ENCODE results near the gene SAMD8. TPM values are rescaled to one million over a fixed set of nuclear protein-coding genes. Genes with fewer than 3 reads are reported as not detected.
A peak's percentile ranks its signal among the peaks of the same experiment; 100 is the strongest.

The SAMD8 gene
- total RNA-seq, 2 experiments from 2014 or later, result 20.5 to 20.9 TPM

DNA sequence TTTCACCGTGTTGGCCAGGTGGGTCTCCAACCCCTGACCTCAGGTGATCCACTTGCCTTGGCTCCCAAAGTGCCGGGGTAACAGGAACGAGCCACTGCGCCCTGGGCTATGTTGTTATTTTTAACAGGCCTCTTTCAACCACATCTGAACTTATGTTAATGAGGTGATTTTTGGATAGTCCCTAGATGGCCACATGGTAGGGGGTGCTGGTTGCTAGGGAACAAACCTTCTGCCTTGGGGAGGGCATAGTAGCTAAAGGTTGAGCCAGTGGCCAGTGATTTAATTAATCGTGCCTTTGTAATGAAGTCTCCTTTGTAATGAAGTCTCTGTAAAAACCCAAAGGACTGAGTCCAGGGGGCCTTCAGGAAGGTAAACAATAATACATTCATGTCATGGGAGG lies 115.2 kb downstream of the SAMD8 start:
- H3K4me1 Mint-ChIP-seq, result peaks cover 59% of the 10 kb centered on the region
- intact Hi-C loops (cut with DNase I, micrococcal nuclease), result no loop called here
- H3K27ac Mint-ChIP-seq, result peak overlapping the region; percentile 70
- POLR2A ChIA-PET, result interaction anchor here (1.2 kb wide), 1 partner anchor 9 kb away, joined by 5 read pairs; no protein-coding TSS in a partner anchor
- CTCF ChIA-PET, result interaction anchor here (0.7 to 3.0 kb wide), 3 partner anchors 11 to 657 kb away, joined by 3 to 11 read pairs (median 9); partner anchors contain the start of gene VDAC2
- peaks cover 58% of the 10 kb centered on the region for H3K36me3 Mint-ChIP-seq (ENCODE audit: low read depth)
- DNase-seq, result no peak
- no peak for ATAC-seq
- H3K4me3 Mint-ChIP-seq, result no peak overlapping the region
- H3K27me3 Mint-ChIP-seq, result no peaks in the 10 kb centered on the region
- H3K9me3 Mint-ChIP-seq (ENCODE audit: low read depth), result no peaks in the 10 kb centered on the region

DNA sequence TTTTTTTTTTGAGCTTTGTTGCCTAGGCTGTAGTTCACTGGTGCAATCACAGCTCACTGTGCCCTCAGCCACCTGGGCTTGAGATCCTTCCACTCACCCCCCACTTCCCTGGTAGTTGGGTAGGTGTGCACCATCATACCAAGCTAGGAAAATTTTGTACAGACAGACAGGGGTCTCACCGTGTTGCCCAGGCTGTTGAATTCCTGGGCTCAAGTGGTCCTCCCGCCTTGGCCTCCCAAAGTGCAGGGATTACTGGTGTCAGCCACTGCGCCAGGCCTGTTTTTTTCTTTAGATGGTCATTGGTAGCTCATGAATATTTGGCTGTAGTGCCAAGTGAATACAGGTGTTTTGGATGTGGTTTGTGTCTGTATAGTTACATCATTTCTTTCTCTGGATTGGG lies 116.8 kb downstream of the SAMD8 start:
- H3K27me3 Mint-ChIP-seq, result no peaks in the 10 kb centered on the region
- no peaks in the 10 kb centered on the region for H3K9me3 Mint-ChIP-seq (ENCODE audit: low read depth)
- H3K4me3 Mint-ChIP-seq, result no peak overlapping the region
- peaks cover 62% of the 10 kb centered on the region for H3K36me3 Mint-ChIP-seq (ENCODE audit: low read depth)
- peak overlapping the region; percentile 69 for H3K27ac Mint-ChIP-seq
- H3K4me1 Mint-ChIP-seq, result peaks cover 59% of the 10 kb centered on the region
- ATAC-seq (no peak), DNase-seq (no peak)
- CTCF ChIA-PET, result interaction anchor here (1.2 to 10.5 kb wide), 2 partner anchors 19 to 82 kb away, joined by 3 to 129 read pairs; partner anchors contain the start of gene VDAC2
- POLR2A ChIA-PET, result interaction anchor here (0.6 to 1.6 kb wide), 2 partner anchors 9 to 18 kb away, joined by 4 to 5 read pairs; no protein-coding TSS in a partner anchor
- intact Hi-C loops (cut with DNase I, micrococcal nuclease), result no loop called here

DNA sequence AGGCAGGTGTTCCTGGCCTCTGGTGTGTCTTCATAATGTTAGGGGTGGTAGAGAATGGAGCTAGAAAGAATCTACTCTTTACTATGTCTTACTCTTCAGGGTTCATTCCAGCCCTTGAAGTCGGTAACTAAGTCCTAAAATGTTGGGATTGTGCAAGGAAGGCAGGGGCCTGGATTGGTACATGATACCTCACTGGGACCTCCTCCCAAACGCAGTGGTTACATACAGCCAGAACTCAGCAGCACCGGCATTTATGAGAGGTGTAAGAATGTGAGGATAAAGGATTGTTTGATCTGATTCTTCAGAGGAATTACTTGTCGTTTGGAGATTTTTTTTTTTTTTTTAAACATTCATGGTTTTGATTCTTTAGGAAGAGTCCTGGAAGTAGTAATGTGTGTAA lies 117.4 kb downstream of the SAMD8 start:
- peaks cover 64% of the 10 kb centered on the region for H3K36me3 Mint-ChIP-seq (ENCODE audit: low read depth)

DNA sequence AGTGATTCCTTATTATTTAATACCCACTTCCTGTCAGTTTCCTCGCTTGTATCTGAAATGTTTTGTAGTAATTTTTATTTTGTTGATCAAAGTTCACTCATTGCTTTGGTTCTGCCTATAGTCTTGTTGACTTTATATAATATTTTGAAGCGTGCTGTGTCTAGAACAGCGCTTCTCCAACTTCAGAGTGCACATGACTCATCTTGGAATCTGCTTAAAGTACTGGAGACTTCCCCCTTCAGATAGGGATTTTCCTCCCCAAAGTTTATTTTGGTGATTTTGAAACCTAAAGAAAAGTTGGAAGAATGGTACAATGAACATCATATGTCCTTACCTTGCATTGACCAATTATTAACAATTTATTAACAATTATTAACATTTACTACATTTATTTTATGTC lies 118.5 kb downstream of the SAMD8 start:
- H3K9me3 Mint-ChIP-seq (ENCODE audit: low read depth), result no peaks in the 10 kb centered on the region
- H3K4me3 Mint-ChIP-seq, result no peak overlapping the region
- no peak for DNase-seq
- H3K4me1 Mint-ChIP-seq, result peaks cover 50% of the 10 kb centered on the region
- ChIA-PET CTCF (interaction anchor here (0.5 to 10.5 kb wide), 16 partner anchors 9 to 200 kb away, joined by 3 to 129 read pairs (median 4); partner anchors contain the start of gene VDAC2), POLR2A (interaction anchor here (1.0 to 3.3 kb wide), 3 partner anchors 19 to 42 kb away, joined by 4 to 18 read pairs (median 5); partner anchors contain the start of gene VDAC2)
- intact Hi-C loops (cut with DNase I, micrococcal nuclease), result loop anchor here (1.0 to 10.0 kb wide), 8 partner anchors 20 to 1443 kb away; partner anchors contain the start of genes VDAC2 (in 2 of the 2), ADK (in 1 of the 2), AP3M1 (in 1 of the 2) and VCL (in 1 of the 2)
- H3K36me3 Mint-ChIP-seq (ENCODE audit: low read depth), result peaks cover 55% of the 10 kb centered on the region
- H3K27me3 Mint-ChIP-seq, result no peaks in the 10 kb centered on the region
- H3K27ac Mint-ChIP-seq, result no peak overlapping the region
- ATAC-seq, result no peak

More for the DNA sequence above, 117.4 kb downstream of the SAMD8 start:
- ATAC-seq, result no peak
- Mint-ChIP-seq H3K9me3 (ENCODE audit: low read depth) (no peaks in the 10 kb centered on the region), H3K27ac (peak overlapping the region; percentile 69), H3K4me3 (no peak overlapping the region), H3K4me1 (peaks cover 60% of the 10 kb centered on the region), H3K27me3 (no peaks in the 10 kb centered on the region)
- intact Hi-C loops (cut with DNase I, micrococcal nuclease), result no loop called here
- ChIA-PET POLR2A (interaction anchor here (1.6 kb wide), 1 partner anchor 9 kb away, joined by 5 read pairs; no protein-coding TSS in a partner anchor), CTCF (interaction anchor here (0.8 to 10.5 kb wide), 4 partner anchors 19 to 82 kb away, joined by 3 to 129 read pairs (median 4); partner anchors contain the start of gene VDAC2)
- DNase-seq, result no peak

DNA sequence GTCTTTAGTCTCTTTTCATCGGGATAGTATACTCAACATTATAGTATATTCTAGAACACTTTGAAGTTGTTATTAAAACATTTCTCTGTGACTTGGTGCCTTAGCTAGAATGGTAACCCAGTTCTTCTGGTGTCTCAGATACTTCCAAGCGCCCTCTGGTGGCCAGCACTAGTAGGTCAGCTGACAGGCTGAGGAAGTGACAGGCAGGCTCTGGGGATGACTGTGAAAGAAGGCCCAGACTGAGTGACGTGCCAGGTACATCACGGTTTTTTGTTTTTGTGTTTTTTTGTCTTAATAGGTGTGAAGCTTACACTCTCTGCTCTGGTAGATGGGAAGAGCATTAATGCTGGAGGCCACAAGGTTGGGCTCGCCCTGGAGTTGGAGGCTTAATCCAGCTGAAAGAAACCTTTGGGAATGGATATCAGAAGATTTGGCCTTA lies 119.2 kb downstream of the SAMD8 start:
- H3K27me3 Mint-ChIP-seq, result no peaks in the 10 kb centered on the region
- ATAC-seq, result peak; percentile 53
- CTCF ChIA-PET, result interaction anchor here (0.5 to 10.5 kb wide), 15 partner anchors 9 to 201 kb away, joined by 3 to 129 read pairs (median 5); partner anchors contain the start of gene VDAC2
- H3K36me3 Mint-ChIP-seq (ENCODE audit: low read depth), result peaks cover 48% of the 10 kb centered on the region
- intact Hi-C loops (cut with DNase I, micrococcal nuclease), result loop anchor here (1.0 to 10.0 kb wide), 8 partner anchors 20 to 1443 kb away; partner anchors contain the start of genes VDAC2 (in 2 of the 2), ADK (in 1 of the 2), AP3M1 (in 1 of the 2) and VCL (in 1 of the 2)
- POLR2A ChIA-PET, result interaction anchor here (1.0 to 3.3 kb wide), 3 partner anchors 19 to 42 kb away, joined by 4 to 18 read pairs (median 5); partner anchors contain the start of gene VDAC2
- peaks cover 44% of the 10 kb centered on the region for H3K4me1 Mint-ChIP-seq
- H3K27ac Mint-ChIP-seq, result peak overlapping the region; percentile 98
- no peaks in the 10 kb centered on the region for H3K9me3 Mint-ChIP-seq (ENCODE audit: low read depth)
- DNase-seq, result peak; percentile 98
- no peak overlapping the region for H3K4me3 Mint-ChIP-seq

Other genes starting within 250 kb of the SAMD8 start
- gene VDAC2, start 99.1 kb downstream of the SAMD8 start, total RNA-seq, result 100 to 1,000 TPM; 122 to 233 TPM
- gene COMTD1, start 124.3 kb downstream of the SAMD8 start, total RNA-seq, result 10 to 100 TPM; 28.1 to 41.0 TPM